ENCODE results near the gene PPP6R1. TPM values are rescaled to one million over a fixed set of nuclear protein-coding genes. Genes with fewer than 3 reads are reported as not detected.
A peak's percentile ranks its signal among the peaks of the same experiment; 100 is the strongest.

PPP6R1 gene
- polyA plus RNA-seq, 1 of the 3 experiments (the other 2 are of a cell fraction): 47.8 TPM

DNA sequence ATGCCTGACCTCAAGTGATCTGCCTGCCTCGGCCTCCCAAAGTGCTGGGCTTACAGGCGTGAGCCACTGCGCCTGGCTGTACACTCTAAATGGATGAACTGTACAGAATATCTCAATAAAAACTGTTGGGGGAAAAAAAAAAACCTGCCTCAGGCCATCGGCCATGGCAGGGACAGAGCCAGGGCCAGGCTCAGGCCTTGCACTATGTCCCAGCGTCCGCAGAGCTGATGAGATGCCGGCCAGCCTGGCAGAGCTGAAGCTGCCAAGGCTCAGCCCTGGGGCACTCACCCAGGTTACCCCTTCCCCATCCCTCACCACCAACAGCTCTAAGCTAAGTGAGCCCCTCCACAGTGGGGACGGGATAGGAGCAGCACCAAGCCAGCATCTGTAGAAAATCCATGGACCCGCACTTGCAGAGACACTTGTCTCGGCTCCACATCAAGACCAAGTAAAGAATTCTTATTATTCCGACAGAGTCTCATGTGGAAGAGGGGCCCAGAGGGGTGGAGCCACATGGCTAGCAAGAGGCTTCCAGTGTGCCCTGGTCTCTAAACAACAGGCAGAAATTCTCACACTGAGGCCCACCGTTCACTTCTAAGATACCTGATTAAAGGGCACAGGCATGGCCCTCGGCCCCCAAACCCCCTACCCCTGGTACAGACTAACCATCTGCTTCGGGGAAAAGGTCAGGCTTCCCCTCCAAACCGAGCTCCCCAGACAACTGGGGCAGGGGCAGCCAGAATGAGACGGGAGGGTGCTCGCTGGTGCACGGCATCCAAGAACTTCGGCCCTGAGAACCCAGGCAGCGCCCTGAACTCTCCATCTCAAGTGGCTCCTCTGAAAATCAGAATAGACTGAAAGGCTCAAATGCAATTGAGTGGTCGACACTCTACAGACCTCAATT lies 5.8 kb downstream of the PPP6R1 start:
- Histone ChIP-seq H3K9me3 (no peaks in the 10 kb centered on the region), H3K27me3 (ENCODE audit: insufficient read depth) (no peaks in the 10 kb centered on the region), H3K36me3 (replicated peaks in 1 of 2; ENCODE audit: control insufficient read depth in 1 of 2, insufficient read depth in 2 of 2, low read length in 1 of 2) (peaks cover 0 to 4% of the 10 kb centered on the region in 2 experiments), H3F3A (replicated peaks; ENCODE audit: insufficient read depth) (no peaks in the 10 kb centered on the region), H3K79me2 (ENCODE audit: insufficient read depth) (peaks cover 100% of the 10 kb centered on the region), H3K9me2 (no peaks in the 10 kb centered on the region), H3K9ac (no peak overlapping the region), H3K4me2 (no peak overlapping the region), H3K4me1 (ENCODE audit: control insufficient read depth in 1 of 2, insufficient read depth in 2 of 2, low read depth in 1 of 2, low read length in 1 of 2) (peaks cover 10 to 34% of the 10 kb centered on the region in 2 experiments; a peak in 1 of 4 replicates), H3K27ac (ENCODE audit: low read depth in 2 of 2, low read length in 1 of 2) (no peak overlapping the region), H4K20me1 (ENCODE audit: insufficient read depth) (peaks cover 100% of the 10 kb centered on the region), H3K4me3 (ENCODE audit: low read depth in 2 of 2, low read length in 1 of 2) (no peak overlapping the region), H2AFZ (ENCODE audit: low read depth) (no peak overlapping the region)
- DNase-seq: no peak
- 89% methylated on average over 19 of the region's 21 CpGs for WGBS (ENCODE audit: low lambda C conversion rate)
- ChIA-PET POLR2A (interaction anchor here (1.0 kb wide), 1 partner anchor 372 kb away, joined by 3 read pairs; the partner anchor contains the start of gene ZNF784), CTCF (no interaction called here)
- TF ChIP-seq RFX5 (IDR thresholded peaks at IDR 0.05; ENCODE audit: low read length): no peak
- no peak for TF ChIP-seq SIN3A (IDR thresholded peaks at IDR 0.05; ENCODE audit: borderline replicate concordance, low read depth, low read length)
- TF ChIP-seq NRF1 (IDR thresholded peaks at IDR 0.05; ENCODE audit: low read depth, low read length): no peak
- TF ChIP-seq NFIC (IDR thresholded peaks at IDR 0.05; ENCODE audit: borderline replicate concordance): no peak
- TF ChIP-seq, protein P1, sequence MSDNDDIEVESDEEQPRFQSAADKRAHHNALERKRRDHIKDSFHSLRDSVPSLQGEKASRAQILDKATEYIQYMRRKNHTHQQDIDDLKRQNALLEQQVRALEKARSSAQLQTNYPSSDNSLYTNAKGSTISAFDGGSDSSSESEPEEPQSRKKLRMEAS (IDR thresholded peaks at IDR 0.05; ENCODE audit: low read depth): no peak
- TF ChIP-seq, protein P2, sequence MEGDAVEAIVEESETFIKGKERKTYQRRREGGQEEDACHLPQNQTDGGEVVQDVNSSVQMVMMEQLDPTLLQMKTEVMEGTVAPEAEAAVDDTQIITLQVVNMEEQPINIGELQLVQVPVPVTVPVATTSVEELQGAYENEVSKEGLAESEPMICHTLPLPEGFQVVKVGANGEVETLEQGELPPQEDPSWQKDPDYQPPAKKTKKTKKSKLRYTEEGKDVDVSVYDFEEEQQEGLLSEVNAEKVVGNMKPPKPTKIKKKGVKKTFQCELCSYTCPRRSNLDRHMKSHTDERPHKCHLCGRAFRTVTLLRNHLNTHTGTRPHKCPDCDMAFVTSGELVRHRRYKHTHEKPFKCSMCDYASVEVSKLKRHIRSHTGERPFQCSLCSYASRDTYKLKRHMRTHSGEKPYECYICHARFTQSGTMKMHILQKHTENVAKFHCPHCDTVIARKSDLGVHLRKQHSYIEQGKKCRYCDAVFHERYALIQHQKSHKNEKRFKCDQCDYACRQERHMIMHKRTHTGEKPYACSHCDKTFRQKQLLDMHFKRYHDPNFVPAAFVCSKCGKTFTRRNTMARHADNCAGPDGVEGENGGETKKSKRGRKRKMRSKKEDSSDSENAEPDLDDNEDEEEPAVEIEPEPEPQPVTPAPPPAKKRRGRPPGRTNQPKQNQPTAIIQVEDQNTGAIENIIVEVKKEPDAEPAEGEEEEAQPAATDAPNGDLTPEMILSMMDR (IDR thresholded peaks at IDR 0.05): no peak

DNA sequence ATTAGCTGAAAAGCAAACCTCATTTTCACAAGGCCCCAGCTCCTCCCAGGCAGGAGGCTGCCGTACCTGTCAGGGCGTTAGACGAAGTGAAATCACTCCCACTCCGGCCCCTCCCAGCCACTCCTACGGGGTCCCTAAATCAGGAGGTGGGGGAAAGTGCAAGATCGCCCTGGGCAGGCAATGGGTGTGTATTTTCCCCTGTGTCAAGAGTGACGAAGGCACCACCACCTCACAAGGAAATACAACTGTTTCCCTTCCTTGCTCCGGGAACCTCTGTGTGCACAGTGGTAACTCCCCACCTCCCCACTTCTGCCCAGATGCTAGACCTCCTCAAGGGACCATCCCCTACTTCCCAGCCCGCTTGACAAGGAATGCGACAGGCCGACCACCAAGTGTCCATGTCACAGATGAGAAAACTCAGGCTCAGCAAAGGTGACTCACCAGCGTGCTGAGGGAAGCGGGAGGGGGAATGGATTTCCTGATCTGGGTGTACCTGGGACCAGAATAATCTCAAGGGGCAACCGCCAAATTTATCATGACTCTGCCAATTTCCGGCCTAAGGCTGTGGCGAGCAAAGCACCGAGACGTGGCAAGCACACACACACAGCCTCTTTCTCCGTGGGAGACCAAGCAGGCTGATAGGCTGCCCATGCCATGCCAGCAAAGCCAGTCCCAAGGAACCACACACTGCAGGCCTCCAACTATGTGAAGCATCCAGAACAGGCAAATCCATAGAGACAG lies 7.3 kb downstream of the PPP6R1 start:
- Histone ChIP-seq H3K79me2 (ENCODE audit: insufficient read depth) (peaks cover 95% of the 10 kb centered on the region), H3K4me2 (no peak overlapping the region), H4K20me1 (ENCODE audit: insufficient read depth) (peaks cover 100% of the 10 kb centered on the region), H2AFZ (ENCODE audit: low read depth) (no peak overlapping the region), H3K36me3 (replicated peaks in 1 of 2; ENCODE audit: control insufficient read depth in 1 of 2, insufficient read depth in 2 of 2, low read length in 1 of 2) (peaks cover 0 to 2% of the 10 kb centered on the region in 2 experiments), H3K27me3 (ENCODE audit: insufficient read depth) (no peaks in the 10 kb centered on the region), H3K4me1 (ENCODE audit: control insufficient read depth in 1 of 2, insufficient read depth in 2 of 2, low read depth in 1 of 2, low read length in 1 of 2) (peaks cover 6 to 33% of the 10 kb centered on the region in 2 experiments; a peak in 1 of 4 replicates), H3K4me3 (ENCODE audit: low read depth in 2 of 2, low read length in 1 of 2) (no peak overlapping the region), H3K9ac (no peak overlapping the region), H3F3A (replicated peaks; ENCODE audit: insufficient read depth) (no peaks in the 10 kb centered on the region), H3K9me2 (no peaks in the 10 kb centered on the region), H3K27ac (ENCODE audit: low read depth in 2 of 2, low read length in 1 of 2) (no peak overlapping the region), H3K9me3 (no peaks in the 10 kb centered on the region)
- DNase-seq: peak; percentile 9
- WGBS (ENCODE audit: low lambda C conversion rate): 82% methylated on average over 18 of the region's 19 CpGs
- ChIA-PET POLR2A (no interaction called here), CTCF (interaction anchor here (0.7 kb wide), 1 partner anchor 132 kb away, joined by 3 read pairs; the partner anchor contains the start of gene TMEM238)
- TF ChIP-seq FOSL2 (IDR thresholded peaks at IDR 0.05; ENCODE audit: borderline replicate concordance, low read depth): peak; percentile 42; the same call in 1 of the 2 replicates
- TF ChIP-seq RCOR1 (IDR thresholded peaks at IDR 0.05; ENCODE audit: low read length): no peak
- no peak for TF ChIP-seq POLR2AphosphoS5 (IDR thresholded peaks at IDR 0.05; ENCODE audit: low read depth, low read length)
- no peak for TF ChIP-seq TEAD4 (IDR thresholded peaks at IDR 0.05; ENCODE audit: borderline replicate concordance, insufficient read depth)
- no peak for TF ChIP-seq RFX5 (IDR thresholded peaks at IDR 0.05; ENCODE audit: low read length)
- no peak for TF ChIP-seq USF2 (IDR thresholded peaks at IDR 0.05; ENCODE audit: borderline replicate concordance, low read depth, low read length)
- TF ChIP-seq MEF2A (IDR thresholded peaks at IDR 0.05; ENCODE audit: borderline replicate concordance, low read depth): no peak
- TF ChIP-seq, protein P2 (IDR thresholded peaks at IDR 0.05): no peak
- TF ChIP-seq, protein P3, sequence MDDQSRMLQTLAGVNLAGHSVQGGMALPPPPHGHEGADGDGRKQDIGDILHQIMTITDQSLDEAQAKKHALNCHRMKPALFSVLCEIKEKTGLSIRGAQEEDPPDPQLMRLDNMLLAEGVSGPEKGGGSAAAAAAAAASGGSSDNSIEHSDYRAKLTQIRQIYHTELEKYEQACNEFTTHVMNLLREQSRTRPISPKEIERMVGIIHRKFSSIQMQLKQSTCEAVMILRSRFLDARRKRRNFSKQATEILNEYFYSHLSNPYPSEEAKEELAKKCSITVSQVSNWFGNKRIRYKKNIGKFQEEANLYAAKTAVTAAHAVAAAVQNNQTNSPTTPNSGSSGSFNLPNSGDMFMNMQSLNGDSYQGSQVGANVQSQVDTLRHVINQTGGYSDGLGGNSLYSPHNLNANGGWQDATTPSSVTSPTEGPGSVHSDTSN (IDR thresholded peaks at IDR 0.05): no peak
- peak; percentile 26; the same call in 1 of the 2 replicates for TF ChIP-seq TCF12 (IDR thresholded peaks at IDR 0.05)
- TF ChIP-seq IRF3 (IDR thresholded peaks at IDR 0.05; ENCODE audit: low read depth, low read length): no peak
- TF ChIP-seq GATA2 (CRISPR knock-in tag; IDR thresholded peaks at IDR 0.05): no peak

All from SK-N-SH (cell line).